K562 (cell line): Measurements from ENCODE around the gene PPT1. TPM values are rescaled to one million over a fixed set of nuclear protein-coding genes. Genes with fewer than 3 reads are reported as not detected.

Experiments used
- ARHGAP35 ChIP-seq: fragments of 450-650 bp; IDR thresholded peaks from 2 replicates; pipeline ENCODE4 v1.6.1; 2018; ENCODE audit not compliant: partially characterized antibody
- ARID3B ChIP-seq: fragments of 250-450 bp; sonication (Bioruptor Pico); IDR thresholded peaks from 2 replicates; pipeline ENCODE4 v1.4.0; 2020; ENCODE audit warnings: borderline replicate concordance
- CREB3 ChIP-seq: fragments of 450-650 bp; conservative IDR thresholded peaks from 2 replicates; pipeline ENCODE4 v1.6.1; 2016; ENCODE audit warnings: missing genetic modification characterization, low read depth, mild to moderate bottlenecking, missing compliant biosample characterization, moderate library complexity
- GATA2 ChIP-seq: sonication (generic); formaldehyde crosslinking; IDR thresholded peaks from 2 replicates; pipeline ENCODE4 v1.4.0; 2020; ENCODE audit warnings: mild to moderate bottlenecking, missing genetic modification reagents
- PTTG1 ChIP-seq: fragments of 450-650 bp; IDR thresholded peaks from 2 replicates; pipeline ENCODE4 v1.6.1; 2016; ENCODE audit warnings: low read depth, mild to moderate bottlenecking, missing genetic modification characterization, missing compliant biosample characterization
- RBM17 ChIP-seq: fragments of 200-400 bp; formaldehyde crosslinking; IDR thresholded peaks from 2 replicates; pipeline ENCODE4 v1.6.1; 2017; ENCODE audit warnings: low read depth, mild to moderate bottlenecking, low read length, borderline replicate concordance
- RERE ChIP-seq: sonication (generic); formaldehyde crosslinking; IDR thresholded peaks from 2 replicates; pipeline ENCODE4 v1.8.0; 2023; ENCODE audit warnings: missing genetic modification reagents, mild to moderate bottlenecking, borderline replicate concordance
- TSHZ1 ChIP-seq: fragments of 250-450 bp; sonication (Bioruptor Pico); IDR thresholded peaks from 2 replicates; pipeline ENCODE4 v1.4.0; 2020; ENCODE audit warnings: mild to moderate bottlenecking, moderate library complexity
- ZBTB8A ChIP-seq: fragments of 450-650 bp; IDR thresholded peaks from 2 replicates; pipeline ENCODE4 v1.6.1; 2018; ENCODE audit warnings: mild to moderate bottlenecking, moderate library complexity; ENCODE audit not compliant: partially characterized antibody
- polyA plus RNA-seq, 8 experiments: library from polyadenylated mRNA; depleted of rRNA in 4 of 8; stranded (reverse) in 5 of 8; unstranded in 3 of 8; fragments of >200 nt; fragmentation: Nextera tagmentation in 2 of 8; fragmentation: Illumina TruSeq in 1 of 8; extraction: Ambion mirVana in 2 of 8; extraction: Trizol in 1 of 8; gene quantifications; 2 replicates each; pipeline versions ENCODE4 v1.2.1 to v1.2.3, GENCODE V29; 2011 to 2014; ENCODE audit warnings: inconsistent platforms in 1 of 8, missing spikeins in 1 of 8
- total RNA-seq, 7 experiments: library from RNA; depleted of rRNA in 6 of 7; stranded (reverse); fragments of >200 nt in 6 of 7; fragmentation: Illumina TruSeq in 2 of 7; extraction: Trizol in 2 of 7; gene quantifications; 2 replicates each; pipeline versions ENCODE4 v1.2.1 to v1.2.3, GENCODE V29; 2011 to 2021; ENCODE audit warnings: low replicate concordance in 1 of 7

The PPT1 gene
- total and polyA plus RNA-seq, 9 of the 15 experiments (the other 6 are each of a cell fraction or from before 2014, with no cell fraction given), result 72.2 to 285 (median 143) TPM

GRCh38 chr1:40096977-40097782 is at the start of gene PPT1 (continued):
- TF ChIP-seq RERE (peak; percentile 99), ARHGAP35 (no peak), RBM17 (no peak), TSHZ1 (CRISPR knock-in tag) (no peak), GATA2 (no peak; the same call in 1 of the 2 replicates), PTTG1 (tag) (no peak), ARID3B (CRISPR knock-in tag) (no peak), ZBTB8A (no peak), CREB3 (tag) (peak; percentile 84)
